Measurements from ENCODE around the gene INKA2.
A peak's percentile ranks its signal among the peaks of the same experiment; 100 is the strongest.

The INKA2 gene

GRCh38 chr1:111739194-111739924, at the start of gene INKA2:
TSS of gene INKA2 (minus strand) at chr1:111739395. CDS start at chr1:111739242, 153 bp downstream.
- peak; percentile 80 to 89 for DNase-seq

- DNase-seq: no peak
These were observed 47.5 kb upstream of the INKA2 start for GRCh38 chr1:111786669-111787207.

GRCh38 chr1:111784273-111784901, 45.2 kb upstream of the INKA2 start:
- DNase-seq: no peak

GRCh38 chr1:111779546-111779945, 40.4 kb upstream of the INKA2 start:
- DNase-seq: no peak

- no peak for DNase-seq
These were observed 39.4 kb upstream of the INKA2 start for GRCh38 chr1:111778541-111779051.

- no peak for DNase-seq
These were observed 38.9 kb upstream of the INKA2 start for GRCh38 chr1:111778066-111778465.

- DNase-seq: no peak
These were observed 38.1 kb upstream of the INKA2 start for GRCh38 chr1:111777301-111777700.

GRCh38 chr1:111776861-111777260, 37.7 kb upstream of the INKA2 start:
- DNase-seq: no peak

GRCh38 chr1:111776391-111776790, 37.2 kb upstream of the INKA2 start:
- no peak for DNase-seq

GRCh38 chr1:111775966-111776365, 36.8 kb upstream of the INKA2 start:
- no peak for DNase-seq

GRCh38 chr1:111770916-111771315, 31.7 kb upstream of the INKA2 start:
- DNase-seq: no peak

GRCh38 chr1:111769517-111770146, 30.4 kb upstream of the INKA2 start:
- DNase-seq: peak; percentile 66 to 86

- no peak for DNase-seq
These were observed 29.4 kb upstream of the INKA2 start for GRCh38 chr1:111768625-111769024.

- no peak for DNase-seq
These were observed 28.8 kb upstream of the INKA2 start for GRCh38 chr1:111768023-111768422.

- DNase-seq: no peak
These were observed 23.1 kb upstream of the INKA2 start for GRCh38 chr1:111762332-111762731.

GRCh38 chr1:111761717-111762116, 22.5 kb upstream of the INKA2 start:
- DNase-seq: no peak

- peak; percentile 38 to 41 for DNase-seq
These were observed 19.2 kb upstream of the INKA2 start for GRCh38 chr1:111758373-111758772.

GRCh38 chr1:111756124-111756513, 16.9 kb upstream of the INKA2 start:
- no peak for DNase-seq

- DNase-seq: peak; percentile 96 to 97
These were observed 16.3 kb upstream of the INKA2 start, which contains the start of gene DDX20 for GRCh38 chr1:111755331-111756123. TSS of gene DDX20 (plus strand) at chr1:111755901. CDS start at chr1:111755925, 24 bp downstream.

GRCh38 chr1:111754984-111755330, 15.8 kb upstream of the INKA2 start:
- DNase-seq: peak; percentile 48 to 53

GRCh38 chr1:111751906-111752575, 12.8 kb upstream of the INKA2 start:
- no peak for DNase-seq

GRCh38 chr1:111750856-111751255, 11.7 kb upstream of the INKA2 start:
- DNase-seq: no peak
